SU-DHL-6 (cell line): ENCODE measurements around the gene KCNIP4.

ENCODE experiments used
- EZH2phosphoT487 ChIP-seq: fragments of 200-600 bp; sonication (generic), shearing (Covaris generic); conservative IDR thresholded peaks from 2 replicates; pipeline ENCODE4 v1.6.1; 2018; ENCODE audit warnings: mild to moderate bottlenecking, antibody characterized with exemption, low read length, moderate library complexity, mixed read lengths
- TF ChIP-seq, protein P1 (sequence below): fragments of 200-600 bp; sonication (generic); IDR thresholded peaks from one replicate; pipeline ENCODE4 v1.5.1; 2017; ENCODE audit warnings: antibody characterized with exemption, mild to moderate bottlenecking, low read length, moderate library complexity; ENCODE audit not compliant: insufficient read depth, poor library complexity, severe bottlenecking

DNA sequence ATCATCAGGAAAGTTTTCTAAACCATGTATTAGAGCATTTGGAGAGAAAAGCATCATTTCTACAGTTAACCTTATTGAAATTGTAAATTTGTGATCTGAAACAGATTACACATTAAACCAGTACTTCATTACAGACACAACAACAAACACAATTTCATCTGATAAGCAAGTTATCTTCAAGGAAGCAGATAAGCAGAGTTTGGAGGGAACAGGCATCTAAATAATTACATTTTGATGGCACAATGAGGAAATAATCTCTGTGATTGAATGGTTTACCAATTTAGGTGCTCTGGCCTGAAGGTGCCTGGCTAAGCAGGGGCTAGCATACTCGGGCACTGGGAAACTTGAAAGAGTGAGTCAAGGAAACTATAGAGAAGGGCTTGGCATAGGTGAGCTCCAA is 628.5 kb downstream of the KCNIP4 start:
- TF ChIP-seq, protein P1, sequence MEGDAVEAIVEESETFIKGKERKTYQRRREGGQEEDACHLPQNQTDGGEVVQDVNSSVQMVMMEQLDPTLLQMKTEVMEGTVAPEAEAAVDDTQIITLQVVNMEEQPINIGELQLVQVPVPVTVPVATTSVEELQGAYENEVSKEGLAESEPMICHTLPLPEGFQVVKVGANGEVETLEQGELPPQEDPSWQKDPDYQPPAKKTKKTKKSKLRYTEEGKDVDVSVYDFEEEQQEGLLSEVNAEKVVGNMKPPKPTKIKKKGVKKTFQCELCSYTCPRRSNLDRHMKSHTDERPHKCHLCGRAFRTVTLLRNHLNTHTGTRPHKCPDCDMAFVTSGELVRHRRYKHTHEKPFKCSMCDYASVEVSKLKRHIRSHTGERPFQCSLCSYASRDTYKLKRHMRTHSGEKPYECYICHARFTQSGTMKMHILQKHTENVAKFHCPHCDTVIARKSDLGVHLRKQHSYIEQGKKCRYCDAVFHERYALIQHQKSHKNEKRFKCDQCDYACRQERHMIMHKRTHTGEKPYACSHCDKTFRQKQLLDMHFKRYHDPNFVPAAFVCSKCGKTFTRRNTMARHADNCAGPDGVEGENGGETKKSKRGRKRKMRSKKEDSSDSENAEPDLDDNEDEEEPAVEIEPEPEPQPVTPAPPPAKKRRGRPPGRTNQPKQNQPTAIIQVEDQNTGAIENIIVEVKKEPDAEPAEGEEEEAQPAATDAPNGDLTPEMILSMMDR = no peak
- TF ChIP-seq EZH2phosphoT487 = no peak
